T-cell (primary cell): ENCODE measurements around the gene OS9. TPM values are rescaled to one million over a fixed set of nuclear protein-coding genes. Genes with fewer than 3 reads are reported as not detected.
"Not testable (repeated sequence)": the region's sequence is repeated elsewhere in the genome, so short reads cannot be mapped to it uniquely, and the experiment has no call there.

ENCODE experiments used
- ATAC-seq, 4 experiments: fragments of 200-7000 bp in 3 of 4; fragments of 150-1000 bp in 1 of 4; cut with Tn5 transposase; replicated peaks in 1 of 4; 1 replicate in 3 of 4; 2 replicates in 1 of 4; pipeline ENCODE4 v1.10.0; 2021; ENCODE audit warnings: moderate library complexity in 3 of 4, mild to moderate bottlenecking in 2 of 4, moderate number of reproducible peaks in 1 of 4
- CTCF ChIA-PET, 2 donors: fragments of 300-600 bp; sonication (Branson Sonifier 250); formaldehyde crosslinking; loops; one replicate each; lab custom pipeline; 2022; ENCODE audit warnings: antibody characterized with exemption in 2 of 2; lab: Charles Lee
- POLR2A ChIA-PET, 2 donors: fragments of 300-600 bp; sonication (Branson Sonifier 250); formaldehyde crosslinking; loops; one replicate each; lab custom pipeline; 2022; ENCODE audit warnings: antibody characterized with exemption in 2 of 2; lab: Charles Lee
- DNase-seq, 35 experiments: peaks; one replicate each; pipeline versions ENCODE4 v3.0.0 to v3.0.0-alpha.2; 2013 to 2023
- H3K27ac ChIP-seq: one replicate; pipeline ENCODE4 v1.5.1; 2013; ENCODE audit warnings: low read length
- H3K27me3 ChIP-seq, 2 experiments: replicated peaks in 1 of 2; 1 replicate in 1 of 2; 2 replicates in 1 of 2; pipeline versions ENCODE4 v1.6.1 to v1.7.0; 2013; ENCODE audit warnings: low read length in 1 of 2, mixed read lengths in 1 of 2; ENCODE audit not compliant: control insufficient read depth in 2 of 2, insufficient read depth in 2 of 2; ENCODE audit errors: extremely low read depth in 1 of 2
- H3K36me3 ChIP-seq, 2 donors: 1 replicate in 1 of 2; 2 replicates in 1 of 2; pipeline versions ENCODE4 v1.6.1 to v1.7.0; 2013; ENCODE audit warnings: low read length in 1 of 2; ENCODE audit not compliant: control insufficient read depth in 2 of 2, insufficient read depth in 1 of 2; ENCODE audit errors: extremely low read depth in 1 of 2
- H3K4me1 ChIP-seq, 2 experiments: 1 replicate in 1 of 2; 2 replicates in 1 of 2; pipeline versions ENCODE4 v1.6.1 to v1.7.0; 2013; ENCODE audit warnings: low read length in 2 of 2, mixed read lengths in 1 of 2; ENCODE audit not compliant: insufficient read depth in 2 of 2, control insufficient read depth in 1 of 2; ENCODE audit errors: extremely low read depth in 1 of 2
- H3K4me3 ChIP-seq, 2 donors: 1 replicate in 1 of 2; 2 replicates in 1 of 2; pipeline versions ENCODE4 v1.5.1 to v1.7.0; 2013; ENCODE audit warnings: mild to moderate bottlenecking in 2 of 2, low read length in 1 of 2, moderate library complexity in 1 of 2; ENCODE audit not compliant: control insufficient read depth in 1 of 2; ENCODE audit errors: extremely low read depth in 1 of 2
- H3K9me3 ChIP-seq: 2 replicates; pipeline ENCODE4 v1.7.0; 2013
- H3K27ac Mint-ChIP-seq, 2 donors: one replicate each; pipeline ENCODE4 v1.8.0; 2020 to 2021; ENCODE audit warnings: mild to moderate bottlenecking in 2 of 2, mixed read lengths in 2 of 2
- H3K27me3 Mint-ChIP-seq, 2 donors: one replicate each; pipeline ENCODE4 v1.8.0; 2021 to 2022; ENCODE audit warnings: mixed read lengths in 2 of 2
- H3K36me3 Mint-ChIP-seq: one replicate; pipeline ENCODE4 v1.8.0; 2021; ENCODE audit warnings: mixed read lengths
- H3K4me1 Mint-ChIP-seq, 3 donors: one replicate each; pipeline ENCODE4 v1.8.0; 2020 to 2022; ENCODE audit warnings: mixed read lengths in 3 of 3, mild to moderate bottlenecking in 1 of 3
- H3K4me3 Mint-ChIP-seq, 3 donors: one replicate each; pipeline ENCODE4 v1.8.0; 2020 to 2022; ENCODE audit warnings: mild to moderate bottlenecking in 3 of 3, mixed read lengths in 3 of 3, moderate library complexity in 3 of 3
- H3K9me3 Mint-ChIP-seq, 3 donors: one replicate each; pipeline ENCODE4 v1.8.0; 2020 to 2022; ENCODE audit warnings: mixed read lengths in 3 of 3
- WGBS: methylation state at CpG from one replicate; pipeline ENCODE4 v1.1.5; 2013; ENCODE audit warnings: missing lambda C conversion rate; ENCODE audit not compliant: insufficient coverage; 5-methylcytosine and 5-hydroxymethylcytosine counted together
- total RNA-seq, 35 experiments: library from RNA in 6 of 35; stranded (reverse) in 6 of 35; fragments of 120-200 nt in 1 of 35; gene quantifications; one replicate each; pipeline versions ENCODE4 v1.2.1 to v1.2.4 and lab custom pipeline; 2013 to 2026

OS9 gene
- total RNA-seq, 5 donors from 2014 or later (not counting 1 experiment from before 2014, with no cell fraction given) = 135 to 181 (median 164) TPM

- ATAC-seq = no peak
Measured at GRCh38 chr12:57718641-57719528, 25.0 kb downstream of the OS9 start.

GRCh38 chr12:57719777-57720605, 26.1 kb downstream of the OS9 start:
- DNase-seq (no peak), ATAC-seq (no peak)
- Histone ChIP-seq H3K36me3 (peaks cover 23 to 62% of the 10 kb centered on the region in 2 donors), H3K9me3 (no peaks in the 10 kb centered on the region), H3K4me3 (no peak overlapping the region), H3K27ac (no peak overlapping the region), H3K4me1 (peaks cover 0 to 6% of the 10 kb centered on the region in 2 experiments), H3K27me3 (no peaks in the 10 kb centered on the region)
- Mint-ChIP-seq H3K9me3 (no peaks in the 10 kb centered on the region), H3K4me1 (peaks cover 16 to 20% (median 17%) of the 10 kb centered on the region in 3 donors), H3K27me3 (no peaks in the 10 kb centered on the region), H3K36me3 (peaks cover 32% of the 10 kb centered on the region), H3K27ac (peak overlapping the region in 1 of 2 donors; percentile 58), H3K4me3 (no peak overlapping the region)
- CTCF ChIA-PET = no interaction called here
- POLR2A ChIA-PET = interaction anchor here in 1 of 2 donors (0.6 to 0.7 kb wide), 3 partner anchors 10 to 30 kb away, joined by 3 to 5 read pairs (median 3); no protein-coding TSS in a partner anchor
- WGBS = 89% methylated on average over 13 of the region's 20 CpGs

More at GRCh38 chr12:57718641-57719528, 25.0 kb downstream of the OS9 start:
- H3K4me1 Mint-ChIP-seq = peaks cover 11 to 16% (median 12%) of the 10 kb centered on the region in 3 donors
- no peaks in the 10 kb centered on the region for H3K27me3 ChIP-seq
- no peak overlapping the region for H3K27ac ChIP-seq
- no peaks in the 10 kb centered on the region for H3K9me3 ChIP-seq
- no peak for DNase-seq
- no peaks in the 10 kb centered on the region for H3K9me3 Mint-ChIP-seq
- 94% methylated on average over 10 of the region's 15 CpGs for WGBS
- H3K4me1 ChIP-seq = no peaks in the 10 kb centered on the region
- ChIA-PET POLR2A (no interaction called here), CTCF (interaction anchor here in 1 of 2 donors (0.8 kb wide), 1 partner anchor 63 kb away, joined by 4 read pairs; no protein-coding TSS in a partner anchor)
- H3K36me3 Mint-ChIP-seq = peaks cover 32% of the 10 kb centered on the region
- no peak overlapping the region for H3K4me3 ChIP-seq
- H3K4me3 Mint-ChIP-seq = no peak overlapping the region
- H3K27ac Mint-ChIP-seq = peak overlapping the region in 1 of 2 donors; percentile 58
- peaks cover 23 to 67% of the 10 kb centered on the region in 2 donors for H3K36me3 ChIP-seq
- H3K27me3 Mint-ChIP-seq = no peaks in the 10 kb centered on the region

GRCh38 chr12:57720606-57721595, 27.0 kb downstream of the OS9 start:
- ATAC-seq = no peak
- 100% methylated on average over 1 of the region's 11 CpGs for WGBS
- H3K9me3 Mint-ChIP-seq = no peaks in the 10 kb centered on the region

GRCh38 chr12:57721846-57722608, 28.1 kb downstream of the OS9 start:
- H3K9me3 Mint-ChIP-seq, H3K27me3 Mint-ChIP-seq, CTCF ChIA-PET, H3K27me3 ChIP-seq, H3K4me3 Mint-ChIP-seq, H3K9me3 ChIP-seq, POLR2A ChIA-PET, H3K27ac ChIP-seq, H3K4me3 ChIP-seq, DNase-seq, ATAC-seq: not testable (repeated sequence)
- Histone ChIP-seq H3K4me1 (peaks cover 0 to 15% of the 10 kb centered on the region in 2 experiments), H3K36me3 (peaks cover 32 to 56% of the 10 kb centered on the region in 2 donors)
- H3K4me1 Mint-ChIP-seq = peaks cover 18 to 24% (median 19%) of the 10 kb centered on the region in 3 donors
- peaks cover 32% of the 10 kb centered on the region for H3K36me3 Mint-ChIP-seq
- 93% methylated on average over 5 of the region's 16 CpGs for WGBS
- H3K27ac Mint-ChIP-seq = peak overlapping the region; percentile 70 to 79

More at GRCh38 chr12:57720606-57721595, 27.0 kb downstream of the OS9 start:
- POLR2A ChIA-PET = interaction anchor here in 1 of 2 donors (0.6 to 0.7 kb wide), 2 partner anchors 10 to 12 kb away, joined by 3 to 5 read pairs; no protein-coding TSS in a partner anchor
- Histone ChIP-seq H3K27me3 (no peaks in the 10 kb centered on the region), H3K27ac (no peak overlapping the region), H3K9me3 (no peaks in the 10 kb centered on the region), H3K4me3 (no peak overlapping the region), H3K4me1 (peaks cover 0 to 12% of the 10 kb centered on the region in 2 experiments), H3K36me3 (peaks cover 24 to 59% of the 10 kb centered on the region in 2 donors)
- no peak overlapping the region for H3K4me3 Mint-ChIP-seq
- peaks cover 18 to 24% (median 19%) of the 10 kb centered on the region in 3 donors for H3K4me1 Mint-ChIP-seq
- peak overlapping the region in 1 of 2 donors; percentile 6 for H3K27ac Mint-ChIP-seq
- H3K27me3 Mint-ChIP-seq = no peaks in the 10 kb centered on the region
- H3K36me3 Mint-ChIP-seq = peaks cover 28% of the 10 kb centered on the region
- CTCF ChIA-PET = no interaction called here
- no peak for DNase-seq
